BJ (cell line): ENCODE measurements around the gene HMGB1. TPM values are rescaled to one million over a fixed set of nuclear protein-coding genes. Genes with fewer than 3 reads are reported as not detected.

ENCODE experiments used
- CTCF ChIA-PET: fragments of 350-600 bp; formaldehyde crosslinking; extraction: SDS; loops from one replicate; lab custom pipeline; 2021; ENCODE audit warnings: antibody characterized with exemption, inconsistent platforms; lab: Yijun Ruan, JAX
- POLR2A ChIA-PET: fragments of 300-600 bp; sonication (Branson Sonifier 250); formaldehyde crosslinking; extraction: SDS; loops from one replicate; lab custom pipeline; 2021; ENCODE audit warnings: antibody characterized with exemption; lab: Charles Lee
- DNase-seq: peaks from one replicate; pipeline ENCODE4 v3.0.0-alpha.2; 2011; ENCODE audit warnings: low read depth
- H3K27me3 ChIP-seq: 2 replicates; pipeline ENCODE4 v1.6.0; 2011; ENCODE audit warnings: low read length; ENCODE audit not compliant: control insufficient read depth, insufficient read depth
- H3K36me3 ChIP-seq: 2 replicates; pipeline ENCODE4 v1.5.1; 2011; ENCODE audit warnings: low read length; ENCODE audit not compliant: control insufficient read depth, insufficient read depth
- H3K4me3 ChIP-seq: 2 replicates; pipeline ENCODE4 v1.5.1; 2011; ENCODE audit warnings: low read depth, mild to moderate bottlenecking, control low read depth, low read length
- polyA plus RNA-seq: library from polyadenylated mRNA; depleted of rRNA; stranded (reverse); fragments of >200 nt; gene quantifications from 2 replicates; pipeline ENCODE4 v1.2.3, GENCODE V29; 2011
- TF ChIP-seq, protein P1 (sequence below): IDR thresholded peaks from 2 replicates; pipeline ENCODE4 v1.5.1; 2011; ENCODE audit warnings: low read depth, mild to moderate bottlenecking, control low read depth, inconsistent platforms, low read length, moderate library complexity; ENCODE audit not compliant: insufficient read depth

The HMGB1 gene
- polyA plus RNA-seq, 1 experiment, result 93.4 TPM

DNA sequence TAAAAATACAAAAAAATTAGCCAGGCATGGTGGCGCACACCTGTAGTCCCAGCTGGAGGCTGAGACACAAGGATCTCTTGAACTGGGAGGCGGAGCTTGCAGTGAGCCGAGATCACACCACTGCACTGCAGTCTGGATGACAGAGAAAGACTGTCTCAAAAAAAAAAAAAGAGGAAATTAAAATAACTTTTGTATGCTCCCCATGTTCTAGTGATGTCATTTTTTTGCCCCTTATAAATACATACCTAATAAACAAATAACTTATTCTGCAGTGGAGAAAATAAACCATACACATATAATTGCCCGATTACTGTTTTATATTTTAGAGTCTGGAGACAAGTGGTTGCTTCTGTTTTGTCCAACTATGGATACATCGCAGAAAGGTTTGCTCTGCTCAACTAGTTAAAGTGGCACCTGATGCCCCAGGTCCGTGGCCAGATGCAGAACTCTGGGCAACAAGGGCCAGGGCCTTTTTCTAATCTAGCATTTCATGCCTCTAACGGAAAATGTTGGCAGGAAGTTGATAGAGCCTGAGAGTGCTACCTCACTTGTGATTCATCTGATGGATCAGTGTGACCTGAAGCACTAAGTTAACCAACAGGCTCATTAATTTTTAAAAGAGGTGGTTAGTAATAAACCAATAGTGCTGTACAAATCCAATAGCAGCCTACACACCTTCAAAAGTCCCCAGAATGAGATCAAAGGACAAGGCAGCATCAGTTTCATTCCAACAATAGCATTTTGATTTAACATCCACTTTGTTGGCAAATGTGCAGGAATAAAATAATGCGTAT lies 24.6 kb downstream of the HMGB1 start:
- CTCF ChIA-PET, result no interaction called here
- Histone ChIP-seq H3K36me3 (no peaks in the 10 kb centered on the region), H3K27me3 (no peaks in the 10 kb centered on the region; the same call in 1 of the 2 replicates), H3K4me3 (no peak overlapping the region)
- no peak for DNase-seq
- POLR2A ChIA-PET, result no interaction called here
- TF ChIP-seq, protein P1, sequence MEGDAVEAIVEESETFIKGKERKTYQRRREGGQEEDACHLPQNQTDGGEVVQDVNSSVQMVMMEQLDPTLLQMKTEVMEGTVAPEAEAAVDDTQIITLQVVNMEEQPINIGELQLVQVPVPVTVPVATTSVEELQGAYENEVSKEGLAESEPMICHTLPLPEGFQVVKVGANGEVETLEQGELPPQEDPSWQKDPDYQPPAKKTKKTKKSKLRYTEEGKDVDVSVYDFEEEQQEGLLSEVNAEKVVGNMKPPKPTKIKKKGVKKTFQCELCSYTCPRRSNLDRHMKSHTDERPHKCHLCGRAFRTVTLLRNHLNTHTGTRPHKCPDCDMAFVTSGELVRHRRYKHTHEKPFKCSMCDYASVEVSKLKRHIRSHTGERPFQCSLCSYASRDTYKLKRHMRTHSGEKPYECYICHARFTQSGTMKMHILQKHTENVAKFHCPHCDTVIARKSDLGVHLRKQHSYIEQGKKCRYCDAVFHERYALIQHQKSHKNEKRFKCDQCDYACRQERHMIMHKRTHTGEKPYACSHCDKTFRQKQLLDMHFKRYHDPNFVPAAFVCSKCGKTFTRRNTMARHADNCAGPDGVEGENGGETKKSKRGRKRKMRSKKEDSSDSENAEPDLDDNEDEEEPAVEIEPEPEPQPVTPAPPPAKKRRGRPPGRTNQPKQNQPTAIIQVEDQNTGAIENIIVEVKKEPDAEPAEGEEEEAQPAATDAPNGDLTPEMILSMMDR, result no peak

DNA sequence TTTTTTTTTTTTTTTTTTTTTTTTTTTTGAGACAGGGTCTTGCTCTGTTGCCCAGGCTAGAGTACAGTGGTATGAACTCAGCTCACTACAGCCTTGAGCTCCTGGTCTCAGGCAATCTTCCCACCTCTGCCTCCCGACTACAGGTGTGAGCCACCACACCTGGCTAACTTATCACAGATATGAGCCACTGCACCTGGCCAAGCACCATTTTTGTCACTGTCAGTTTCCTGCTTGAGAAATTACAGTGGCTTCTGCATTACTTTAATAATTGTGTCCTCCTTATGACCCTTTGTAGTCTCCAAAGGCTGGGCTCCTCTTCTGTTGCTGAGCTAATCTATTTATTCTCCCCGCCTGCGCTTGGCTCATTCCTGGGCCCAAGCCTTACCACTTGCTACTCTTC lies 27.4 kb downstream of the HMGB1 start:
- TF ChIP-seq, protein P1, result no peak
- ChIA-PET CTCF (no interaction called here), POLR2A (no interaction called here)
- Histone ChIP-seq H3K27me3 (no peaks in the 10 kb centered on the region; the same call in 1 of the 2 replicates), H3K4me3 (no peak overlapping the region), H3K36me3 (no peaks in the 10 kb centered on the region)
- no peak for DNase-seq

DNA sequence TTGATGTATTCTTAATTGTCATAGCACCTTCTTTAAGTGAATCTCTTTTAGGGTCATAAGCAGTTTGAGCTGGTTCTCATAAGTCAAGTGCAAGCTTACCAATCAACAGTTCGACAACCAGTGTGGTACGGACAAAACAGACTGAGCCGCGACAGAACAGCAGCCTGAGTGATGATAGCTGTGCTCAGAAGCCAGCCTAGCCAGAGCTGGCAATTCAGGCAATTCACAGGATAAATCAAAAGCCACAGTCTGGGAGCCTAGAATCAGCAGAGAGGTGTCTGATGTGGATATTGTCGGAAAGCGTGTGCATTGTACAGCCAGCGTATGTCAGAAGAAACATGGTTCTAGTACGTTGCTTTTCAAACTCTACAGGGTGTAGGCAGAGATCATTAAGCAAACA lies 28.6 kb downstream of the HMGB1 start:
- Histone ChIP-seq H3K36me3 (no peaks in the 10 kb centered on the region), H3K27me3 (no peaks in the 10 kb centered on the region; the same call in 1 of the 2 replicates), H3K4me3 (no peak overlapping the region)
- CTCF ChIA-PET, result interaction anchor here (0.6 to 0.9 kb wide), 2 partner anchors 14 to 47 kb away, joined by 3 read pairs; no protein-coding TSS in a partner anchor
- TF ChIP-seq, protein P1, result no peak
- DNase-seq, result no peak
- POLR2A ChIA-PET, result no interaction called here

DNA sequence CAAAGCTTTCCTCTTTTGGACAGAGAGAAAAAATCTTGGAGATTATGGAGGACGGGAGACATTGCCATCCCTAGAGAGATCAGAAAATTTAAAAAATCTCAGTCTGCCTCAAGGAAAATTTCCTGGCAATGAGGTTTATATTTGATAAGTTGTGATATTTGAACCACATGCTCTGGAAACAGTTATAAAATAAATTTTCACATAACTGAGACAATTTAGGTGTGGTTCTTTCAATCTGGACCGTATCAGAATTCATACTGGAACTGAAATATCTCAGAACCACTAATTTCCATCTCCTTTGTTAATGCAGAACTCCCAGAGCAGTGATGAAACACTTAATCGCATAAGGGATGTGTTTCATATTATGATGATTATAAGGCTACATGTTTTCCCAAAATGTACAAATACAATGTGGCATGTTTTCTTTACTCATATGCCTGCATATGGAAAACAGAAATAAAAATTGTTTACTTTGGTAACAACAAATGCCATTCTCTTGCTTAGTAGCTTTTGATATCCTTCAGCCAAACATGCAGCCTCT lies 29.8 kb downstream of the HMGB1 start:
- Histone ChIP-seq H3K4me3 (no peak overlapping the region), H3K36me3 (no peaks in the 10 kb centered on the region), H3K27me3 (no peaks in the 10 kb centered on the region; the same call in 1 of the 2 replicates)
- CTCF ChIA-PET, result interaction anchor here (0.9 kb wide), 1 partner anchor 16 kb away, joined by 3 read pairs; no protein-coding TSS in a partner anchor
- DNase-seq, result no peak
- POLR2A ChIA-PET, result no interaction called here
- TF ChIP-seq, protein P1, result no peak

DNA sequence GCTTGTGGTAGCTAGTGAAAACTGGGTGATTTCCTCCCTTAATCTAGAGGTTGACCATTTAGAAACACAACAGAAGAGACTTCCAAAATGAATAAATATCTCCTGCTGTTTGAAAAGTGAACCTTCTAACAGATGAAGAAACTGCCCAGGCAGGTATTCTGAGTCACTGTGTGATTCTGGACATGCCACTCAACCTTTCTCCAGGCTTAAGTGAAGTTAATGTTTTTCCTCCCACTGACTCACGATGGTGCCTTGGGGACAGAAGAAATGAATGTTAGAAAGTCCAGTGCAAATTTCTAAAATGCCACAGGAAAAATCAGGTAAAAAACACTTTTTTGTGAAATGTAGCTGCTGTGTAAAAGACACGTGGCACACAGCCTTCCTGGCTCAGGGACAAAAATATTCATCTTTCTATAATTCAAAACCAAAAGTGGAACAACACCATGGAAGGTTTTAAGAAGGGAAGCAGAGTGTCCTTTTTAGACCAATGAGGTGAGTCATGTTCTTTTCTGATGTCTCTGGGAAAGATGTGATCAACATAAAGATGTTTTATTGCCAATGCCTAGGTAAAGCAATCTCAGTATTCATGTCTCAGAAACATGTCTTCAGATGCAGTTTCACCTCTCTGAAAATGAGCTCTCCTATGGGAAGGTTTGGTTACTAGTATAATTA lies 34.3 kb downstream of the HMGB1 start:
- no peak overlapping the region for H3K4me3 ChIP-seq
- TF ChIP-seq, protein P1, result no peak
- ChIA-PET CTCF (interaction anchor here (0.6 to 1.9 kb wide), 4 partner anchors 36 to 299 kb away, joined by 3 to 5 read pairs (median 4); no protein-coding TSS in a partner anchor), POLR2A (no interaction called here)
- no peaks in the 10 kb centered on the region for H3K36me3 ChIP-seq
- no peak for DNase-seq
- no peaks in the 10 kb centered on the region for H3K27me3 ChIP-seq
